HG03469 (cell line): ENCODE measurements around the gene TARS3.
A peak's percentile ranks its signal among the peaks of the same experiment; 100 is the strongest.
"Not testable (repeated sequence)": the region's sequence is repeated elsewhere in the genome, so short reads cannot be mapped to it uniquely, and the experiment has no call there.

Source experiments
- ATAC-seq: cut with Tn5 transposase; IDR thresholded peaks from one replicate; pipeline ENCODE4 v1.9.1; 2021; ENCODE audit warnings: mild to moderate bottlenecking, moderate library complexity, moderate number of reproducible peaks; ENCODE audit not compliant: unreplicated experiment

TARS3 gene

GRCh38 chr15:101723874-101724674 lies at the start of gene TARS3:
TARS3 (minus strand) TSS chr15:101724473; CDS start chr15:101724387, 86 bp downstream.
- ATAC-seq: peak; percentile 61

DNA sequence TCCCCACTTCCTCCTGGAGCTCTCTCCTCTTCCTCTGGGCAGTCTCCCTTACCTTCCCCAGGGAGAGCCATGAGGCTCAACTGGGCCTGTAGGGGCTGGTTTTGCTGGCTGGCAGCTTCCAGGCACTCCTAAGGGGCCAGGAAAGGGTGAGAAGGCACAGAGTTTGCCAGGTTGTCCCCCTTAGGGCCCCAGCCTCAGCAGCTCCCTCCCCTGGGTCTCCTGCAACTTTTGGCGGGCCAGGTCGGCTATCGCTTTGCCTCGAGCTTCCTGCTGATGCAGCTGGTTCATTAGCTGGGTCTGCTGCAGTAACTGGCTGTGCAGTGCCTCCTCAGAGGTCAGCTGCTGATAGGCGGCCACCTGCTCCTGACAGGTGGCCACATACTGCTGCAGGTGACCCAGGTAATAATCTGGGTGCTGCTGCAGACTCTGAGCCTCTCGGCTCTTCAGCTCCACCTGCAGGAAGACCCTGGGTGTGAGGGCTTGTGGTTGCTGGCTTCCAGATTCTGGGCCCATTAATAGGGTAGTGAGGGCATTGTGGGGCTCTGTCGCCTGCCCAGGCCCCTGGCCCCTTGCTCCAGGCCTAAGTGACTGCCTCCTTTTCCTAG lies 49.3 kb upstream of the TARS3 start:
- no peak for ATAC-seq

GRCh38 chr15:101772921-101773320 lies 48.6 kb upstream of the TARS3 start:
- no peak for ATAC-seq

DNA sequence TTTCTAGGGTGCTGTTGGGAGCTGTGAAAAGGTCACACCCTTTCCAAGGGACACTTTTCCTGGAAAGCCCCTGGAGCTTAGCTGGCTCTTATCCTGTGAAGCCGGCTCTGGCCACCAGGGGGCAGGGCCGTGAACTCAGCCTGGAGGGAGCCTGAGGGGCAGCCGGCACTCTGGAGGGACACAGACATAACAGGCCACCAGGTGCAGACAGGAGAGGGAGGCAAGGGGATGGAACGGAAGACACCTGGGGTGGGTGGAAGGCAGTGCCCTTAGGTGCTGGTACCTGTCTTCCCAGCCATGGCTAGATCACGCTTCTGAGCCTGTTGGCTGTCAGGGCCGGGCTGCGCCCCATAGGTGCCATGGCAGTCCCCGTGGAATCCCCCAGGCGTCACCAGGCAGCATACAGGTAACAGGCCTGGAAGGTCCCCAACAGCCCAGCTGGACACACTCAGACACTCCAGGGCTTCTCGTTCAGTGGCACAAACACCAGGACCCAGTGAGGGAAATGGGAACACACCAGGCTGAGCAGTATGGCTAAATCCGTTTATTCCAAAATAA lies 42.9 kb upstream of the TARS3 start:
- ATAC-seq: not testable (repeated sequence)

- ATAC-seq: no peak
These were observed 41.6 kb upstream of the TARS3 start for GRCh38 chr15:101765772-101766456.

DNA sequence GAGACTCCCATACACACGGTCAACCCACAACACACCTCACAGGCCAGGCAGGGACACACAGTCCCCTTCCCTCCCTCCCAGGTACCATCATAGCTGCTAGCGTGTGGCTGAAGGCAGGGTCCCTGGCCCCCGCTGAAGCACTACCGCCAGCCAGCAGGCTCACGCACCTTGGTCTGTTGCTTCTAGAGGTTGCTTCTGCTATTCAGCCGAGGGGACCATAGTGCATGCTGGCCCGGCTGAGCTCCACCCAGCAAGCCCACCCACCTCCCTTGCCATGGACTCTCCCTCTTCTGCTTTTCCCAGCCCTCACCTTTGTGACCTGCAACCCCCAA lies 41.0 kb upstream of the TARS3 start:
- ATAC-seq: not testable (repeated sequence)

DNA sequence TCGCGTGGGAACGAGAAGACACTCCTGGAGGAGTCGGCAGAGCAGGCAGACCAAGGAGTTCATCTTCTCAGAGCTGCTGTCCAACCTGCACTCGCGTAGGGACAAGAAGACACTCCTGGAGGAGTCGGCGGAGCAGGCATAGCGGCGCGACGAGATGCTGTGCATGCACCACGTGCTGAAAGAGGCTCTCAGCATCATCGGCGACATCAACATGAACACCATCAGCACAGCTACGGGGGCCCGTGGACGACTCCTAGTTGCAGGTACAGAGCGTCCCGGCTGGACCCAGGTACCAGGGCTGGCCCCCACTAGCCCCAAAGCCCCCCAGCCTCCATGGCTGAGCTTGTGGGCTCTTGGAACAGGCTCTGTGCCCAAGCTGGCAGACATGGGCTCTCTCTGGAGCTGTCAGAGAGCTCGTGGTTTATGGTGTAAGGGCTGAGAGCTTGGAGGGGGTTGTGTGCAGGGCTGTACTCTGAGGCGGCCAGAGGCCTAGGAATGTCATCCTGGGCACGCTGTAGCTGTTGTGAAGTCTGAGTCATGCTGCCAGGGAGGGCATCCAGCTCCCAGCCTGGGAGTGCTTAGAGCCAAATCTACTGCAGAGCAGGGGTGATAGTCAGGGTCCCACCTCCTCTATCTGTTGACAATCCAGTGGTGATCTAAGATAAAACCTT lies 40.5 kb upstream of the TARS3 start:
- not testable (repeated sequence) for ATAC-seq

GRCh38 chr15:101746716-101747082 lies 22.4 kb upstream of the TARS3 start:
- ATAC-seq: not testable (repeated sequence)

DNA sequence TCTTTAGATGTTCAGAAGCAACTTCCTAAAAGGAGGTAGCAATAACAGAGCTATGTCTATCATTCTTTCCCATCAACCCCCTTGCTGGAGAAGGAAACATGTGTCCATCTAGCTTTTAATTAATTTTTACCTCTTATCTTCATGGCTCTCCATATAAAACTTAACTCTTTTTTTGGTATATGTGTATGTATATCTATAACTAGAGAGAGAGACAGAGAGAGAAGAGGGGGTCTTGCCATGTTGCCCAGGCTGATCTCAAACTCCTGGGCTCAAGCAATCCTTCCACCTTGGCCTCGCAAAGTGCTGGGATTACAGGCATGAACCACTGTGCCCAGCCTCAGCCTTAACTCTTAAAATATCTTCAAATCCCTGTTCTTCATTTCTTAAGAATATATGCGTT lies 10.6 kb upstream of the TARS3 start:
- ATAC-seq: not testable (repeated sequence)

- ATAC-seq: no peak
These were observed 9.3 kb upstream of the TARS3 start for GRCh38 chr15:101733545-101733944.

- no peak for ATAC-seq
These were observed 8.5 kb upstream of the TARS3 start for GRCh38 chr15:101732772-101733171.

GRCh38 chr15:101731746-101732145 lies 7.5 kb upstream of the TARS3 start:
- ATAC-seq: no peak

GRCh38 chr15:101727186-101727585 lies 2.9 kb upstream of the TARS3 start:
- ATAC-seq: no peak

DNA sequence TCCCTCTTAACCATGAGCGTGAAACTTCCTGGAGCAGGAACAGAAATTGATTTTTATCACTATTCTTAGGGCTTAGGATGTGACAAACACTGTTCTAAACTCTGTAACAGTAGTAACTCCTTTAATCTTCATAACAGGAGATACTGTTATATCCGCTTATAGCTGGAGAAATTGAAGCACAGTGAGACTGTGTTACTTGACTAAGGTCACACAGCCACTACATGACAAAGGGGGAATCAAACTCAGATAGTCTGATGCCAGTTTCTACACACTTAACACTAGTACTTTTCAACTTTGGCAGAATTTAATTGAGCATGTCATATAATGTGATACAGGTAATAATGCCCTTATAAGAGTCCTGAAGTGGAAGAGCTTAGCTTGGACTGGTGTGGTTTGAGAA lies 800 bp upstream of the TARS3 start:
- no peak for ATAC-seq

GRCh38 chr15:101724675-101725005 lies 367 bp upstream of the TARS3 start:
- no peak for ATAC-seq

DNA sequence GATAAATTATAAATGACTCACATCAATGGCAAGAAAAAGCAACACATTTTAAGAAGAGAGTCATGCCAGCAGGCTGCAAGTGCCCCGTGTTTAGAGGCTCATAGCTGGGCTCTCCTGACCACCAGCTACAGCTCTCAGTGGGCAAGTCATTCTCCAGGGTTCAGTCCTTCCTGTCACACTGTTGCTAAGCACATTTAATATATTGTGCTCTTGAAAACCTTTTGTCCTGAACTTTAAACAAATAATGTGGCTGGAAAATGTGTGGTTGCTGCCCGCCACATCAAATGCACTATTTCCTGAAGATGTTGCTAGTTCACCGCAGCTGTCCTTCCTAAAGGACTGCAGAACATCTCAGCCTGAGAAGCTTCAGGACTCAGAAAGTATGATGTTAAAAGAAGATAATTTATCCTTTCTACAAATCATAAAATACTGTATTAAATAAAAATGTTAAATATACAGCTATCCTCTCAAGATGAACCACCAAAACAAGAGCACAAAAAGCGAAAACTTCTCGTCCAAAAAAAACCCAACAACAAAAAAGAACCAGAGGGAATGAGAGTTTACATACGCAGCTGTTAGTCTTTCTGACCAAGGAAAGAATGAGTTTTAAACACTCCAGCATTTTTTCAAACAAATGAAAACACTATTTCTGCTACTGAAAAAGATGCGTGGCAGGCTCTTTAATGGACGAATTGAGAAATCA lies 951 bp downstream of the TARS3 start:
- peak; percentile 46 for ATAC-seq

- ATAC-seq: no peak
These were observed 5.4 kb downstream of the TARS3 start for GRCh38 chr15:101718896-101719295.

DNA sequence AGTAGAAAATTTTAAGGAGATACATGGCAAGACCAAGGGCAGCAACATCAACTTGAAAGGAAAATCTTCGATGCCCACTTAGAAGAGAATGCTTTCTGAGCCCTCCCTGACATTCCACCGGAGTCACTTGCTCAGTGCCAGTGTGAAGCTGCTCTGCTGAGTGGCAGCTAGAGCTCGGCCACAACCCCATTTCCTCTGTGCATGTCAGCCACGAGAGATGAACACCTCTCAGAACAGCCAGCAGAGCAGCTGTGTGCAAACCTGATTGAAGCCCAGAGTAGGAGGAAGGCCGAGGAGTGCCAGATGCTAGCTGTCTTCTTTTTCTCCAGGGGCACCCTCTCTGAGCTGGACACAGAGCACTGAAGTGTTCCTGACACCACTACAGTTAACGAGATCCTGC lies 12.2 kb downstream of the TARS3 start:
- ATAC-seq: no peak

GRCh38 chr15:101710806-101711205 lies 13.5 kb downstream of the TARS3 start:
- ATAC-seq: no peak

DNA sequence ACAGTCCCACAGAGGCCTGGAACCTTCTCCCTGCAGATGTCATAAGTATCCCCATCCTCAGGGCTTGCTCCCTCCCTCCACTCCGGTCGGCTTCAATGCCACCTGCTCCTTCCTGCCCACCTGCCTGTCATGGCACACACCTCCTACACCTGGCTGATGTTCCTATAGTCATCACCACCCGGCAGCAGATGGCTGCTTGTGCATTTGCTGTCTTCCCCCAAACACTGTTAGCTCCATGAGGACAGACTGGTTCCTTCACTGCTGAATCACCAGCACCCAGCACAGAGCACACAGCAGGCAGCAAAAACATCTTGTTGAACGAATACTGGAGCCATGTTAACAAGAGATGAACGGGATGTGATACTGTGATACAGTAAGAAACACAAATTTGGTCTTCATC lies 14.8 kb downstream of the TARS3 start:
- no peak for ATAC-seq

GRCh38 chr15:101707983-101708382 lies 16.3 kb downstream of the TARS3 start:
- ATAC-seq: no peak
